ENCODE data around the gene RASGRP2.

- TF ChIP-seq CTCF (IDR thresholded peaks at IDR 0.05): no peak
- no peak for TF ChIP-seq POLR2A (IDR thresholded peaks at IDR 0.05)
- TF ChIP-seq POLR2AphosphoS5 (IDR thresholded peaks at IDR 0.05): no peak
These were observed 12.3 kb downstream of the RASGRP2 start for GRCh38 chr11:64731601-64732000.
